Measurements from ENCODE around the gene REPS2. TPM values are rescaled to one million over a fixed set of nuclear protein-coding genes. Genes with fewer than 3 reads are reported as not detected.

The REPS2 gene
- total RNA-seq (2022; extraction: Qiagen RNA extraction) = 0.65 to 1.9 TPM (median 1.4 TPM) in 5 replicates

DNA sequence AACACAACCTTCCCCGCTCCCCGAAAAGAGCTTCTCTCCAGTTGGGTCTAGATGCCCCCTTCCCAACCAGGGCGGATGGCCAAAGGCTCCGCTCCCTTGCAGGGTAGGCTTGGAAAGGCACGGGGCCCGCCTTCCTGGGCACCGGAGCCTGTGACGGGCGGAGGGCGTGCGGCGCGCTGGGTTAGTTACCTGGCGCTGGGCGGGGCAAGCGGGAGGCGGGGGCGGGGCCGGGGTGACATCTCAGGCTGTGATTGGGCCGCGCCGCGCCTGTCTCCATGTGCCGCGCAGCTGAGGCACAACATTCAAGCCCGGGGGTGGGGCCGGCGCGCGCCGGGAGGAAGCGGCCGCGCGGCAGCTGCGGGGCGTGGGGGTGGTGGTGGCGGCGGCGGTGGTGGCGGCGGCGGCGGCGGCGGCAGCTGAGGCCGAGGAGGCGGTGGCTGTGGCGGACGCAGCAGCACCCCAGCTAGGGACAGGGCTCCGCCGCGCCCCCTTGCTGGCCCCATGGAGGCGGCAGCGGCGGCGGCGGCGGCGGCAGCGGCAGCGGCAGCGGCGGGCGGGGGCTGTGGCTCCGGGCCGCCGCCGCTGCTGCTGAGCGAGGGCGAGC, at the start of gene REPS2:
TSS of gene REPS2 (plus strand) at position 298 of the 604 bp plus-strand sequence. CDS start at position 502, 204 bp downstream.

Other genes with a start within 250 kb of the REPS2 start
- 9.8 to 11.8 TPM (median 10.9 TPM) in 5 replicates for gene CTPS2, start 234.0 kb upstream of the REPS2 start, total RNA-seq (2022; extraction: Qiagen RNA extraction)
- gene SYAP1, start 227.0 kb upstream of the REPS2 start, total RNA-seq (2022; extraction: Qiagen RNA extraction) = 20.3 to 27.7 TPM (median 24.4 TPM) in 5 replicates
- 15.3 to 18.5 TPM (median 16.3 TPM) in 5 replicates for gene TXLNG, start 160.2 kb upstream of the REPS2 start, total RNA-seq (2022; extraction: Qiagen RNA extraction)
- 175 to 180 TPM (median 176 TPM) in 5 replicates for gene RBBP7, start 76.3 kb upstream of the REPS2 start, total RNA-seq (2022; extraction: Qiagen RNA extraction)

All from A549 treated with dexamethasone at 1 μM for 4 hours (cell line).